IMR-90 (cell line): Measurements from ENCODE around the gene BUB1B. TPM values are rescaled to one million over a fixed set of nuclear protein-coding genes. Genes with fewer than 3 reads are reported as not detected.

Source experiments
- ATAC-seq: fragments of 200-7000 bp; cut with Tn5 transposase; 2 replicates; pipeline ENCODE4 v1.9.1; 2020; ENCODE audit warnings: low read depth, mild to moderate bottlenecking, moderate library complexity
- BruUV-seq: library from RNA; stranded (reverse); fragments of 400-500 nt; replicated peaks from 2 replicates; lab custom pipeline; 2021; lab: Mats Ljungman, UMichigan
- CTCF ChIA-PET: fragments of 300-600 bp; formaldehyde crosslinking; extraction: SDS; loops from one replicate; lab custom pipeline; 2021; ENCODE audit warnings: antibody characterized with exemption; lab: Yijun Ruan, JAX
- POLR2A ChIA-PET: fragments of 300-600 bp; sonication (Branson Sonifier 250); formaldehyde crosslinking; loops from one replicate; lab custom pipeline; 2022; ENCODE audit warnings: antibody characterized with exemption; ENCODE audit not compliant: unreplicated experiment; lab: Charles Lee
- DNase-seq: peaks from one replicate; pipeline ENCODE4 v3.0.0; 2013
- H2AFZ ChIP-seq: replicated peaks from 2 replicates; pipeline ENCODE3; 2013; ENCODE audit warnings: low read length, mild to moderate bottlenecking; ENCODE audit not compliant: poor library complexity
- H2AK5ac ChIP-seq: 2 replicates; pipeline ENCODE4 v1.6.1; 2013; ENCODE audit warnings: low read depth, low read length, inconsistent platforms
- H2AK9ac ChIP-seq: replicated peaks from 2 replicates; pipeline ENCODE3; 2013; ENCODE audit warnings: mild to moderate bottlenecking, low read depth, low read length, moderate library complexity; ENCODE audit not compliant: poor library complexity
- H2BK120ac ChIP-seq: 2 replicates; pipeline ENCODE4 v1.6.1; 2013; ENCODE audit warnings: low read depth, low read length, inconsistent platforms
- H2BK15ac ChIP-seq: 3 replicates; pipeline ENCODE4 v1.6.1; 2013; ENCODE audit warnings: low read depth, low read length, inconsistent platforms
- H2BK20ac ChIP-seq: 2 replicates; pipeline ENCODE4 v1.6.1; 2013; ENCODE audit warnings: low read depth, mild to moderate bottlenecking, inconsistent platforms, low read length, moderate library complexity
- H2BK5ac ChIP-seq: 2 replicates; pipeline ENCODE4 v1.6.1; 2013; ENCODE audit warnings: mild to moderate bottlenecking, low read depth, low read length, inconsistent platforms; ENCODE audit not compliant: poor library complexity, severe bottlenecking
- H3K14ac ChIP-seq: replicated peaks from 2 replicates; pipeline ENCODE4 v1.6.1; 2013; ENCODE audit warnings: low read depth, low read length, inconsistent platforms
- H3K18ac ChIP-seq: 2 replicates; pipeline ENCODE4 v1.6.1; 2013; ENCODE audit warnings: low read depth, low read length, control low read depth
- H3K23ac ChIP-seq: 2 replicates; pipeline ENCODE4 v1.6.1; 2013; ENCODE audit warnings: low read depth, low read length, inconsistent platforms
- H3K27ac ChIP-seq: 2 replicates; pipeline ENCODE4 v1.5.1; 2013; ENCODE audit warnings: mild to moderate bottlenecking, control low read depth, low read length; ENCODE audit not compliant: insufficient read depth
- H3K27me3 ChIP-seq: 2 replicates; pipeline ENCODE4 v1.6.1; 2013; ENCODE audit warnings: low read length; ENCODE audit not compliant: control insufficient read depth, insufficient read depth
- H3K36me3 ChIP-seq: 2 replicates; pipeline ENCODE4 v1.6.1; 2013; ENCODE audit warnings: low read length, mixed read lengths; ENCODE audit not compliant: control insufficient read depth, insufficient read depth
- H3K4ac ChIP-seq: 2 replicates; pipeline ENCODE4 v1.6.1; 2013; ENCODE audit warnings: low read depth, low read length, inconsistent platforms
- H3K4me1 ChIP-seq: 2 replicates; pipeline ENCODE4 v1.6.1; 2013; ENCODE audit warnings: low read length, mixed read lengths; ENCODE audit not compliant: control insufficient read depth, insufficient read depth
- H3K4me2 ChIP-seq: 2 replicates; pipeline ENCODE4 v1.6.1; 2013; ENCODE audit warnings: low read depth, mild to moderate bottlenecking, control low read depth, low read length, moderate library complexity
- H3K4me3 ChIP-seq: 2 replicates; pipeline ENCODE4 v1.5.1; 2013; ENCODE audit warnings: low read depth, mild to moderate bottlenecking, control low read depth, low read length, moderate library complexity; ENCODE audit not compliant: insufficient read depth
- H3K56ac ChIP-seq: 2 replicates; pipeline ENCODE4 v1.6.1; 2013; ENCODE audit warnings: low read length, inconsistent platforms; ENCODE audit not compliant: insufficient read depth; ENCODE audit errors: extremely low read depth
- H3K79me1 ChIP-seq, 2 experiments: 2 replicates each; pipeline ENCODE4 v1.6.1; 2013; ENCODE audit warnings: low read length in 2 of 2, inconsistent platforms in 1 of 2, low read depth in 1 of 2
- H3K9ac ChIP-seq: 2 replicates; pipeline ENCODE4 v1.6.1; 2013; ENCODE audit warnings: low read depth, low read length, control low read depth
- H3K9me1 ChIP-seq: 2 replicates; pipeline ENCODE4 v1.6.1; 2013; ENCODE audit warnings: low read length, inconsistent platforms; ENCODE audit not compliant: insufficient read depth
- H3K9me3 ChIP-seq: 2 replicates; pipeline ENCODE4 v1.6.1; 2013; ENCODE audit warnings: low read length; ENCODE audit not compliant: control insufficient read depth, insufficient read depth
- H4K20me1 ChIP-seq: 2 replicates; pipeline ENCODE4 v1.6.1; 2013; ENCODE audit warnings: low read length, inconsistent platforms; ENCODE audit not compliant: insufficient read depth
- H4K5ac ChIP-seq: 2 replicates; pipeline ENCODE4 v1.6.1; 2013; ENCODE audit warnings: mild to moderate bottlenecking, low read depth, low read length, control low read depth
- H4K8ac ChIP-seq, 2 experiments: 2 replicates each; pipeline ENCODE4 v1.6.1; 2013; ENCODE audit warnings: low read depth in 2 of 2, low read length in 2 of 2, control low read depth in 1 of 2, inconsistent platforms in 1 of 2
- H4K91ac ChIP-seq: 2 replicates; pipeline ENCODE4 v1.6.1; 2013; ENCODE audit warnings: low read depth, low read length, inconsistent platforms; ENCODE audit not compliant: insufficient read depth
- CEBPB ChIP-seq: IDR thresholded peaks from 2 replicates; pipeline ENCODE4 v1.6.1; 2012; ENCODE audit warnings: low read depth, low read length, improper control_type of control experiment
- POLR2A ChIP-seq: IDR thresholded peaks from 2 replicates; pipeline ENCODE4 v1.6.1; 2012; ENCODE audit warnings: mild to moderate bottlenecking, low read depth, low read length
- WGBS, 2 experiments: methylation state at CpG; one replicate each; pipeline versions ENCODE4 v1.1.5 to v1.1.7; 2013; ENCODE audit warnings: missing lambda C conversion rate in 2 of 2; ENCODE audit not compliant: insufficient read length in 1 of 2; ENCODE audit errors: extremely low coverage in 2 of 2; 5-methylcytosine and 5-hydroxymethylcytosine counted together
- dilution Hi-C: fragments of 300-500 bp; cut with HindIII; formaldehyde crosslinking; loops from one replicate; pipeline ENCODE4 v1.14.3; 2018; ENCODE audit warnings: low sequenced_read_pairs; ENCODE audit not compliant: unreplicated experiment
- in situ Hi-C: fragments of 300-500 bp; cut with MboI; formaldehyde crosslinking; loops from 3 replicates; pipeline ENCODE4 v1.14.3; 2019; ENCODE audit warnings: low sequenced_read_pairs, inconsistent platforms, mixed read lengths
- intact Hi-C: fragments of 100-400 bp; cut with micrococcal nuclease; formaldehyde crosslinking; loops from 2 replicates; pipeline ENCODE4 v1.10.0; 2022
- polyA plus RNA-seq, 3 experiments: library from polyadenylated mRNA; depleted of rRNA; stranded (reverse); fragments of >200 nt; gene quantifications; 2 replicates each; pipeline ENCODE4 v1.2.3, GENCODE V29; 2012; ENCODE audit warnings: low replicate concordance in 1 of 3
- total RNA-seq: library from RNA; depleted of rRNA; stranded (reverse); fragments of >200 nt; gene quantifications from 2 replicates; pipeline ENCODE4 v1.2.3, GENCODE V29; 2012

The BUB1B gene
- total and polyA plus RNA-seq, 2 of the 4 experiments (the other 2 are of a cell fraction), result 15.6 to 24.7 TPM

DNA sequence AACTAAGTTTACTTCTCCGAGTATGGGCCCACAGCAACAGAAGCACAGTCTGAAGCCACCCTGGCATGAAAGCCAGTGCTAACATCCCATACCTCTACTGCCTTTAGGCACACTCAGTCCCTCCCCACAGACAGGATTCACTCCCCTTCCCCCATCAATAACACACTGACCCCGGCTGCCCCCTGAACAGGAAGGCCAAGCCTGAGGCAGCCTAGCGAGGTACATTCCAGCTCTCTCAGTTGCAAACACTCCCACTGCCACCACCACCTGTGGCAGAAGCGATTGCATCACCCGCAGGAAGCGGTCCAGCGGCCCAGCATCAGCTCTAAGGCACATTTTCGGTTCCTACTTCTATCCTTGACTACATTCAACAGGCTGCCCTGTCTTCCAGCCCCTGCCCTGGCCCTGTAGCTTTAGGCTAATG lies 45.2 kb upstream of the BUB1B start:
- Histone ChIP-seq H2BK120ac (no peak overlapping the region), H3K23ac (no peak overlapping the region), H2BK20ac (no peak overlapping the region), H3K4ac (no peak overlapping the region), H3K4me3 (no peak overlapping the region), H3K36me3 (no peaks in the 10 kb centered on the region), H2BK5ac (no peak overlapping the region), H2AK9ac (no peak overlapping the region), H3K14ac (no peak overlapping the region), H3K18ac (no peak overlapping the region), H3K4me2 (no peak overlapping the region), H2AK5ac (no peak overlapping the region), H4K20me1 (no peaks in the 10 kb centered on the region), H3K27ac (no peak overlapping the region), H4K8ac (no peak overlapping the region), H4K91ac (no peak overlapping the region), H2AFZ (peak overlapping the region; percentile 28), H4K5ac (no peak overlapping the region), H3K27me3 (peaks cover 26% of the 10 kb centered on the region), H3K4me1 (no peaks in the 10 kb centered on the region; the same call in 1 of the 2 replicates), H3K9me1 (no peaks in the 10 kb centered on the region; the same call in 1 of the 2 replicates), H2BK15ac (no peak overlapping the region), H3K9ac (no peak overlapping the region), H3K56ac (no peak overlapping the region), H3K79me1 (no peaks in the 10 kb centered on the region), H3K9me3 (no peaks in the 10 kb centered on the region)
- no peak for ATAC-seq
- in situ Hi-C loops (no loop called here), dilution Hi-C loops (no loop called here), intact Hi-C loops (no loop called here)
- 23% methylated on average over 2 of the region's 8 CpGs; no CpG with 5 or more reads in 1 of the 2 experiments for WGBS, 2 experiments
- POLR2A ChIA-PET, result no interaction called here
- CTCF ChIA-PET, result no interaction called here
- DNase-seq, result no peak
- TF ChIP-seq CEBPB, result peak; percentile 78
- TF ChIP-seq POLR2A, result no peak
- BruUV-seq, result no TSS peak
